Activated CD4-positive, CD25-positive, alpha-beta regulatory T cell treated with anti-CD3 and anti-CD28 coated beads, Interleukin-2, amount 50 U/mL, for 72 hours (primary cell): ENCODE measurements around the gene APOA5.

ENCODE experiments used
- DNase-seq: peaks from one replicate; pipeline ENCODE4 v3.0.0; 2021

APOA5 gene

GRCh38 chr11:116796548-116796947 lies 4.9 kb upstream of the APOA5 start:
- DNase-seq: no peak

DNA sequence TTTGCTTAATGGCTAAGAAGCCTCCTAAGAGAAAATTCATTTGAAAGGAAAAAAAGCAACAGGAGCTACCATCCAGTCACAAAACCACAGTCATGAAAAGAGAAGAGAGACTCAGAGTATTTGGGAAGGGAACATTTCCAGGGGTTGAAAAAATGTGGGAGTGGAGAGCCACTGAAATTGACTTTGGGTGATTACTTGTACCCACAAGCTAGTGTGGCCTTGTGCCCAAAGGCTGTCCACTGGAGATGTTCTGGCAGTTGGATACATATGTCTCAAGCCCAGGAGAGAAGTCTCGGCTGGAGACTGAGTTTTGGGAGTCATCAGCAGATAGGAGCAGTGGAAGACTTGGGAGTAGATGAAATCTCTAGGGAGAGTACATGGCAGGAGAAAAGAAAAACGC lies 3.2 kb upstream of the APOA5 start:
- DNase-seq: no peak

GRCh38 chr11:116793772-116794097 lies 2.1 kb upstream of the APOA5 start:
- no peak for DNase-seq

DNA sequence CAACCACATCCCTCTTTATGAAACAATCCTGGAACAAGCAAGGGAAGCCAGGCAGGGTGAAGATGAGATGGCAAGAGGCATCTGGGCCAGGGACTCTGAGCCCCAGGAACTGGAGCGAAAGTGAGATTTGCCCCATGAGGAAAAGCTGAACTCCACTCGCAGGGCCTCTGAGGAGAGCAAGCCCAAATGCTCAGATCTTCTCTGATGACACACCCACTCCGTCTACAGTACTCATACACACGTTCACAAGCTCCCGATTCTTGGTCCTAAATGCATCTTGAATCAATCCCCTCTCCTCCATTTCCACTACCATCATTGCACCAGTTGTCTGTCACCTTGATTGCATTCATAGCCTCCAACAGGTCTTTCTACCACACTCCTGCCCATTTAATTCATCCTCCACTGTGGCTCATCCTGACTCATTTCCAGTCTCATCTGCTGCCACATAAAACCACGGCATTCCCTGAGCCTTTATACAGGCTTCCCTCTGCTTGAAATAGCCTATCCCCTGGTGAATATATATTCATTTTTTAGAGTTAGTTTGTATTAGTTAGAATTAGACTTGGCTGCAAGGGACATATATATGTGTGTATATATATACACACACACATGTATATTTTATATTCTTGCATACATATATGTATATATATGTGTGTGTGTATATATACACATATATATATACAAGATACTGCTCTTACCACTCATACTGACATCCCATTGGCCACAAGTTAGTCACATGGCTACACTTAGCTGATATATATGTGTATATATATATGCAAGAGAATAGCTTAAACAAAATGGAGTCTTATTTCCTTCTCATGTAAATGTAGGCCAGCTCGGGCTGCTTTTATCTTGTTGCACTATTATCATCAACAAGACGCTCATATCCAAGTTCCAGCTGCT lies 1.4 kb upstream of the APOA5 start:
- no peak for DNase-seq

GRCh38 chr11:116792144-116792868 lies 627 bp upstream of the APOA5 start:
- no peak for DNase-seq

GRCh38 chr11:116791002-116791812 lies 472 bp downstream of the APOA5 start:
- DNase-seq: peak; percentile 82

- DNase-seq: no peak
Observed at GRCh38 chr11:116790167-116791001, 1.3 kb downstream of the APOA5 start.

- no peak for DNase-seq
Observed at GRCh38 chr11:116788975-116789374, 2.7 kb downstream of the APOA5 start.

DNA sequence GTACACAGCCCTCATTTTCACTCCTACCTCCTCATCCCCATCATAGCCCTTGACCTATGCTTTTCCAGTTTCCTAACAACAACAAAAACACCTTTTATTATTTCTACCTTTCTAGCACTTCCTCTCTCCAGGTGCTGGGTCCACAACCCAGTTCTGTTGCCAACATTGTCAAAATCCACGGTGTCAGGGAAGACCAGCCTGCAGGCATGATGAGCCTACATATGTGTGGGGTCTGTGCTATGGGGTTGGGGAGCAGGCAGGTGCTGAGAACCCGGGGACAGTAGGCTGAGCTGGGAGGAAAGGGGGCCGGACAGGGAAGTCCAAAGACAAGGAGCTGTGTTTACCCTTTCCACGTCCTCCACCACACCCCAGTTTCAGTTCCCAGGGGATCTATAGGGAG lies 3.1 kb downstream of the APOA5 start:
- DNase-seq: no peak

GRCh38 chr11:116787786-116788486 lies 3.7 kb downstream of the APOA5 start, which contains the start of gene ZPR1:
ZPR1 (minus strand) TSS chr11:116788023; CDS start chr11:116787990, 33 bp downstream.
- peak; percentile 84 for DNase-seq

GRCh38 chr11:116787436-116787785 lies 4.3 kb downstream of the APOA5 start:
- DNase-seq: no peak

GRCh38 chr11:116786966-116787365 lies 4.7 kb downstream of the APOA5 start:
- no peak for DNase-seq

GRCh38 chr11:116786326-116786725 lies 5.4 kb downstream of the APOA5 start:
- DNase-seq: no peak

DNA sequence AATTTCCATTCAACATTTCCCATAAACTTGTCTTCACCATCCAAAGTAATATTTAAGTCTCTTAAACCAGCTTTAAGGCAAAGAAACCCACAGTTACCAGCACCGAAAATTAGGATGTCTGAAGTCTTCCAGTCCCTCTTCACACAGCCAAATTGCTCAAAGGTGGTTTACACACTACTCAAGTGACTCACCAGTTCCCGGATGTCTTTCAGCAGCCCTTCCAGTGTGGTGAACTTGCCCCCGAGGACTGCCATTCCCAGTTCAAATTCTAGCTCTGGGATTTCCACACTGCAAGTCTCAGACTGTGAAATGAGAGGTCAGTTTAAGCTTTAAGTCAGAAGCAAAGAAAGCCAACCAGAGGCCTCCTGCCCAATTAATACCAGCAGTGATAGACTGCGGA lies 9.0 kb downstream of the APOA5 start:
- DNase-seq: no peak

DNA sequence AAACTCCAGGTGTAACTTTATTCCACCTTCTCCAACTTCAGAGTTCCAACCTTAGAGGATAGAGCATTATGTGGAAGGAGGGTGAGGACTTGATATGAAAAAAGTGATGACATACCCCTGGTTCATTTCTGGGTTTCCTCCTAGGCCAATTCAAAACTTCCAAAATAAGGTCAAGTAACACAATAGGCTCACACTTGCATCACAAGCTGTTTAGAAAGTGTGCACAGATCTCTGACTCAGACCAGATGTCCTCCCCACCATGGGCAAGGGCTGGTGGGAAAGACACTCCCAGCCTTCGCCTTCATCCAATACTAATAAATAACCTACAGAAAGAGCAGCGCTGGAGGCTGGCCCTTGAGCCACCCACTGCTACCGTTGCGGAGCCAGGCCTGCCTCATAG lies 13.1 kb downstream of the APOA5 start:
- no peak for DNase-seq

- no peak for DNase-seq
Observed at GRCh38 chr11:116777056-116777455, 14.6 kb downstream of the APOA5 start.

GRCh38 chr11:116776522-116776984 lies 15.1 kb downstream of the APOA5 start:
- DNase-seq: no peak

DNA sequence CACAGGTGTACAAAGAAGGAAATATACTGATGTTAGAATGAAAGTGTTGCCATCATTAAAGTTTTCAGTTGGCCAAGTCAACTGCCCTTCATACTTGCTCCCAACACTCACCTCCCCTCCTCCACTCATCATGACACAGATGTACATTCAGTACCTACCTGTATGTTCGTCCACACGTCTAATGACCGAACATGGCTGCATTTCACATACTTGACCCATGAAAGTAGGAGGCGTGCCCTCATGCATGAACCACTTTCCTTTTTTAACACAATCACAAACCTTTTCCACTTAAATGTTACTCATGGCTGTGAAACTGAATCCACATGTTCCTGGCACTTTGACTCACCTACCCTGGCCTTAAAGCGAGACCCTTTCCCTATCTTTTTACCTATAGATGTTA lies 15.7 kb downstream of the APOA5 start:
- DNase-seq: no peak

GRCh38 chr11:116774661-116775060 lies 17.0 kb downstream of the APOA5 start:
- no peak for DNase-seq

GRCh38 chr11:116773203-116774097 lies 18.2 kb downstream of the APOA5 start:
- DNase-seq: no peak
